Measurements from ENCODE around the gene FGD6. TPM values are rescaled to one million over a fixed set of nuclear protein-coding genes. Genes with fewer than 3 reads are reported as not detected.
"Not testable (repeated sequence)": the region's sequence is repeated elsewhere in the genome, so short reads cannot be mapped to it uniquely, and the experiment has no call there.

Gene FGD6
- total RNA-seq, 1 experiment from 2014 or later: 23.5 TPM

DNA sequence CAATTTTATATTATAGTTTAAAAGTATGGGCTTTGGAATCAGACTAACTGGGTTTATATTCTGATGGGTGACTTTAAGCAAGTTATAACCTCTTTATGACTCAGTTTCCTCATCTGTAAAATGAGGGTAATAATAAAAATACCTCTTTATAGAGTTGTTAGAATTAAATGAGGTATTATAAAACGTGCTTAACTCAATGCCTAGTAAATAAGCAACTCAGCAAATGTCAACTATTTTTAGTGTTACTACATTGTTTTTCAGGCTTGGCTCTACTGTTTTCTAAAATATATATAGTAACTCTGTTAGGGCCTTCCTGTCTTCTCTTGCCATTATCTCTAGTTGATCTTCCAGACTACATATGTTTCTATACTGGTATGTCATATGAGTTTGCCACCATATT, 20.9 kb upstream of the FGD6 start:
- Histone ChIP-seq H3K9me3 (no peaks in the 10 kb centered on the region), H3K36me3 (ENCODE audit: control insufficient read depth, insufficient read depth, low read length) (no peaks in the 10 kb centered on the region), H3K27me3 (replicated peaks; ENCODE audit: control insufficient read depth, insufficient read depth, low read length) (no peaks in the 10 kb centered on the region), H3K4me1 (peaks cover 21% of the 10 kb centered on the region), H3K4me3 (ENCODE audit: low read depth, low read length) (no peak overlapping the region)
- no peak for DNase-seq
- Mint-ChIP-seq H3K36me3 (ENCODE audit: insufficient read depth, unreplicated experiment) (peaks cover 43% of the 10 kb centered on the region), H3K27ac (ENCODE audit: unreplicated experiment) (no peak overlapping the region), H3K9me3 (ENCODE audit: unreplicated experiment) (no peaks in the 10 kb centered on the region), H3K27me3 (ENCODE audit: insufficient read depth, unreplicated experiment) (no peaks in the 10 kb centered on the region), H3K4me1 (ENCODE audit: low read depth, unreplicated experiment) (peaks cover 11% of the 10 kb centered on the region), H3K4me3 (ENCODE audit: unreplicated experiment) (no peak overlapping the region)
- intact Hi-C loops (cut with micrococcal nuclease; ENCODE audit: unreplicated experiment): no loop called here
- ChIA-PET POLR2A (no interaction called here), CTCF (no interaction called here)
- no TSS peak for BruUV-seq (replicated peaks)
- TF ChIP-seq, protein P1, sequence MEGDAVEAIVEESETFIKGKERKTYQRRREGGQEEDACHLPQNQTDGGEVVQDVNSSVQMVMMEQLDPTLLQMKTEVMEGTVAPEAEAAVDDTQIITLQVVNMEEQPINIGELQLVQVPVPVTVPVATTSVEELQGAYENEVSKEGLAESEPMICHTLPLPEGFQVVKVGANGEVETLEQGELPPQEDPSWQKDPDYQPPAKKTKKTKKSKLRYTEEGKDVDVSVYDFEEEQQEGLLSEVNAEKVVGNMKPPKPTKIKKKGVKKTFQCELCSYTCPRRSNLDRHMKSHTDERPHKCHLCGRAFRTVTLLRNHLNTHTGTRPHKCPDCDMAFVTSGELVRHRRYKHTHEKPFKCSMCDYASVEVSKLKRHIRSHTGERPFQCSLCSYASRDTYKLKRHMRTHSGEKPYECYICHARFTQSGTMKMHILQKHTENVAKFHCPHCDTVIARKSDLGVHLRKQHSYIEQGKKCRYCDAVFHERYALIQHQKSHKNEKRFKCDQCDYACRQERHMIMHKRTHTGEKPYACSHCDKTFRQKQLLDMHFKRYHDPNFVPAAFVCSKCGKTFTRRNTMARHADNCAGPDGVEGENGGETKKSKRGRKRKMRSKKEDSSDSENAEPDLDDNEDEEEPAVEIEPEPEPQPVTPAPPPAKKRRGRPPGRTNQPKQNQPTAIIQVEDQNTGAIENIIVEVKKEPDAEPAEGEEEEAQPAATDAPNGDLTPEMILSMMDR (IDR thresholded peaks at IDR 0.05; ENCODE audit: insufficient read depth in 1 of 2, low read depth in 1 of 2, low read length in 1 of 2, severe bottlenecking in 1 of 2, unreplicated experiment in 1 of 2): no peak

DNA sequence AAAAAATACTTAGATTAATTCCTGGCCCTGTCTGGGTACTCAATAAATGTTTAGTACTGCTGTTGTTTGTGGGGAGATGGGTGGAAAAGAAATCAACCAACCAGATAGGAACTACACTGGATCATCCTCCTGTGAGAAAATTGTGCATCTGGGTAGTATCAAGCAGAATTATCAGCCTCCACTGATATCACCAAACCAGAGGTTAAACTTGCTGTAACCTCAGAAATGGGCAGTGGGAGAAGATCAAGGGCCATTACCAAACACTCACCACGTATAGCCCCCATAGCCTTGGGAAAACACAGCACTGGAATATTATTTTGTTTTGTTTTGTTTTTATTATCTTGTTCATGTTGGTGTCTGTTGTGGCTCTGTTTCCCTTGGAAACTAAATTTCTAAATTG, 20.0 kb upstream of the FGD6 start:
- ChIA-PET CTCF (no interaction called here), POLR2A (no interaction called here)
- Histone ChIP-seq H3K27me3 (replicated peaks; ENCODE audit: control insufficient read depth, insufficient read depth, low read length) (no peaks in the 10 kb centered on the region), H3K9me3 (no peaks in the 10 kb centered on the region), H3K4me1 (peaks cover 21% of the 10 kb centered on the region), H3K4me3 (ENCODE audit: low read depth, low read length) (no peak overlapping the region), H3K36me3 (ENCODE audit: control insufficient read depth, insufficient read depth, low read length) (no peaks in the 10 kb centered on the region)
- intact Hi-C loops (cut with micrococcal nuclease; ENCODE audit: unreplicated experiment): no loop called here
- peaks cover 46% of the 10 kb centered on the region for H3K36me3 Mint-ChIP-seq (ENCODE audit: insufficient read depth, unreplicated experiment)
- BruUV-seq (replicated peaks): no TSS peak
- TF ChIP-seq, protein P1 (IDR thresholded peaks at IDR 0.05; ENCODE audit: insufficient read depth in 1 of 2, low read depth in 1 of 2, low read length in 1 of 2, severe bottlenecking in 1 of 2, unreplicated experiment in 1 of 2): no peak
- peaks cover 11% of the 10 kb centered on the region for H3K4me1 Mint-ChIP-seq (ENCODE audit: low read depth, unreplicated experiment)
- H3K27ac Mint-ChIP-seq (ENCODE audit: unreplicated experiment): no peak overlapping the region
- no peaks in the 10 kb centered on the region for H3K27me3 Mint-ChIP-seq (ENCODE audit: insufficient read depth, unreplicated experiment)
- no peak for DNase-seq
- no peak overlapping the region for H3K4me3 Mint-ChIP-seq (ENCODE audit: unreplicated experiment)
- no peaks in the 10 kb centered on the region for H3K9me3 Mint-ChIP-seq (ENCODE audit: unreplicated experiment)

DNA sequence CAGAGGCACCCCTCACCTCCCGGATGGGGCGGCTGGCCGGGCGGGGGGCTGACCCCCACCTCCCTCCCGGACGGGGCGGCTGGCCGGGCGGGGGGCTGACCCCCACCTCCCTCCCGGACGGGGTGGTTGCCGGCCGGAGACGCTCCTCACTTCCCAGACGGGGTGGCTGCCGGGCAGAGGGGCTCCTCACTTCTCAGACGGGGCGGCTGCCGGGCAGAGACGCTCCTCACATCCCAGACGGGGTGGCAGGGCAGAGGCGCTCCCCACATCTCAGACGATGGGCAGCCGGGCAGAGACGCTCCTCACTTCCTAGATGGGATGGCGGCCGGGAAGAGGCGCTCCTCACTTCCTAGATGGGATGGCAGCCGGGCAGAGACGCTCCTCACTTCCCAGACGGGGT, 18.4 kb upstream of the FGD6 start:
- H3K36me3 ChIP-seq (ENCODE audit: control insufficient read depth, insufficient read depth, low read length); DNase-seq; intact Hi-C loops (cut with micrococcal nuclease; ENCODE audit: unreplicated experiment); BruUV-seq (replicated peaks); H3K4me3 Mint-ChIP-seq (ENCODE audit: unreplicated experiment); H3K9me3 Mint-ChIP-seq (ENCODE audit: unreplicated experiment); H3K27me3 Mint-ChIP-seq (ENCODE audit: insufficient read depth, unreplicated experiment); H3K27me3 ChIP-seq (replicated peaks; ENCODE audit: control insufficient read depth, insufficient read depth, low read length); POLR2A ChIA-PET; CTCF ChIA-PET; H3K4me3 ChIP-seq (ENCODE audit: low read depth, low read length); H3K9me3 ChIP-seq: not testable (repeated sequence)
- Mint-ChIP-seq H3K27ac (ENCODE audit: unreplicated experiment) (peak overlapping the region; percentile 22), H3K36me3 (ENCODE audit: insufficient read depth, unreplicated experiment) (peaks cover 45% of the 10 kb centered on the region), H3K4me1 (ENCODE audit: low read depth, unreplicated experiment) (peaks cover 20% of the 10 kb centered on the region)
- H3K4me1 ChIP-seq: peaks cover 30% of the 10 kb centered on the region

GRCh38 chr12:95234187-95234586, 16.9 kb upstream of the FGD6 start:
- H3K27ac Mint-ChIP-seq (ENCODE audit: unreplicated experiment); H3K4me3 Mint-ChIP-seq (ENCODE audit: unreplicated experiment); H3K36me3 ChIP-seq (ENCODE audit: control insufficient read depth, insufficient read depth, low read length); H3K27me3 Mint-ChIP-seq (ENCODE audit: insufficient read depth, unreplicated experiment); POLR2A ChIA-PET; BruUV-seq (replicated peaks); DNase-seq; H3K9me3 Mint-ChIP-seq (ENCODE audit: unreplicated experiment); H3K9me3 ChIP-seq; H3K4me3 ChIP-seq (ENCODE audit: low read depth, low read length); CTCF ChIA-PET; H3K27me3 ChIP-seq (replicated peaks; ENCODE audit: control insufficient read depth, insufficient read depth, low read length); intact Hi-C loops (cut with micrococcal nuclease; ENCODE audit: unreplicated experiment): not testable (repeated sequence)
- H3K4me1 ChIP-seq: peaks cover 24% of the 10 kb centered on the region
- Mint-ChIP-seq H3K36me3 (ENCODE audit: insufficient read depth, unreplicated experiment) (peaks cover 39% of the 10 kb centered on the region), H3K4me1 (ENCODE audit: low read depth, unreplicated experiment) (peaks cover 15% of the 10 kb centered on the region)
